ENCODE data around the gene UNC119B.

DNA sequence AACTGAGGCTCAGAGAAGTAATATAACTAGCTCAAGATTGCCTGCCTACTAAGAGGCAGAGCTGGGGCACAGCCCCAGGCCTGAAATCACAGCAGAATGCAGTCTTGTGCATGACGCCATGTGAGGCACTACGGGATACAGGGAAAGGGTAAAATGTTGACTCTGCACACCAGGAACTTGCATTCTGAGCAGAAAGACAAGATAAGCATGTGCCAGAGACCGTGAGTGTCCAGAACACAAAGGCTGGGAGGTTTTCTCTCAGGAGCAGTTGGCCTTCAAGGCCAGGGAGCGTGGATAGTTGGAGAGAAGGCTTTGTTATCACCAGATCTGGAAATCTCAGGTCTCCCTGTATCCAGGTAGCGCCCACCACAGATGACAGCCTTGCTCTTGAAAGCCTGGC lies 46.5 kb upstream of the UNC119B start:
- TF ChIP-seq, protein P1, sequence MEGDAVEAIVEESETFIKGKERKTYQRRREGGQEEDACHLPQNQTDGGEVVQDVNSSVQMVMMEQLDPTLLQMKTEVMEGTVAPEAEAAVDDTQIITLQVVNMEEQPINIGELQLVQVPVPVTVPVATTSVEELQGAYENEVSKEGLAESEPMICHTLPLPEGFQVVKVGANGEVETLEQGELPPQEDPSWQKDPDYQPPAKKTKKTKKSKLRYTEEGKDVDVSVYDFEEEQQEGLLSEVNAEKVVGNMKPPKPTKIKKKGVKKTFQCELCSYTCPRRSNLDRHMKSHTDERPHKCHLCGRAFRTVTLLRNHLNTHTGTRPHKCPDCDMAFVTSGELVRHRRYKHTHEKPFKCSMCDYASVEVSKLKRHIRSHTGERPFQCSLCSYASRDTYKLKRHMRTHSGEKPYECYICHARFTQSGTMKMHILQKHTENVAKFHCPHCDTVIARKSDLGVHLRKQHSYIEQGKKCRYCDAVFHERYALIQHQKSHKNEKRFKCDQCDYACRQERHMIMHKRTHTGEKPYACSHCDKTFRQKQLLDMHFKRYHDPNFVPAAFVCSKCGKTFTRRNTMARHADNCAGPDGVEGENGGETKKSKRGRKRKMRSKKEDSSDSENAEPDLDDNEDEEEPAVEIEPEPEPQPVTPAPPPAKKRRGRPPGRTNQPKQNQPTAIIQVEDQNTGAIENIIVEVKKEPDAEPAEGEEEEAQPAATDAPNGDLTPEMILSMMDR (conservative IDR thresholded peaks at IDR 0.05; ENCODE audit: low read depth, low read length) = no peak
- TF ChIP-seq POLR2A (IDR thresholded peaks at IDR 0.05; ENCODE audit: low read depth, low read length) (no peak), BHLHE40 (IDR thresholded peaks at IDR 0.05; ENCODE audit: low read depth, low read length) (no peak)
- TF ChIP-seq, protein P2, sequence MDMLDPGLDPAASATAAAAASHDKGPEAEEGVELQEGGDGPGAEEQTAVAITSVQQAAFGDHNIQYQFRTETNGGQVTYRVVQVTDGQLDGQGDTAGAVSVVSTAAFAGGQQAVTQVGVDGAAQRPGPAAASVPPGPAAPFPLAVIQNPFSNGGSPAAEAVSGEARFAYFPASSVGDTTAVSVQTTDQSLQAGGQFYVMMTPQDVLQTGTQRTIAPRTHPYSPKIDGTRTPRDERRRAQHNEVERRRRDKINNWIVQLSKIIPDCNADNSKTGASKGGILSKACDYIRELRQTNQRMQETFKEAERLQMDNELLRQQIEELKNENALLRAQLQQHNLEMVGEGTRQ (IDR thresholded peaks at IDR 0.05; ENCODE audit: low read depth, low read length) = no peak

All from IMR-90 (cell line).